HEK293 (cell line): ENCODE measurements around the gene CWF19L1.
"Not testable (repeated sequence)": the region's sequence is repeated elsewhere in the genome, so short reads cannot be mapped to it uniquely, and the experiment has no call there.

ENCODE experiments used
- CTCF ChIA-PET: fragments of 350-600 bp; formaldehyde crosslinking; extraction: SDS; loops from one replicate; lab custom pipeline; 2021; ENCODE audit warnings: antibody characterized with exemption; lab: Yijun Ruan, JAX
- POLR2A ChIA-PET: fragments of 300-600 bp; formaldehyde crosslinking; extraction: SDS; loops from one replicate; lab custom pipeline; 2020; ENCODE audit warnings: antibody characterized with exemption, inconsistent platforms; lab: Yijun Ruan, JAX
- H3K27ac ChIP-seq: fragments of 200-500 bp; sonication (Bioruptor generic); 2 replicates; pipeline ENCODE4 v1.5.1; 2014; ENCODE audit warnings: low read depth, low read length, control low read depth, inconsistent platforms; ENCODE audit errors: extremely low read depth
- H3K36me3 ChIP-seq, 2 experiments: fragments of 200-500 bp in 1 of 2; sonication (Bioruptor generic) in 1 of 2; 1 replicate in 1 of 2; 2 replicates in 1 of 2; pipeline ENCODE4 v1.5.1; 2014 to 2017; ENCODE audit warnings: inconsistent platforms in 2 of 2, low read length in 2 of 2; ENCODE audit not compliant: control insufficient read depth in 2 of 2, insufficient read depth in 1 of 2
- H3K4me1 ChIP-seq: fragments of 200-500 bp; sonication (Bioruptor generic); 2 replicates; pipeline ENCODE4 v1.5.1; 2014; ENCODE audit warnings: mild to moderate bottlenecking, low read length, inconsistent platforms; ENCODE audit not compliant: control insufficient read depth, insufficient read depth
- H3K4me3 ChIP-seq: 2 replicates; pipeline ENCODE4 v1.5.1; 2011; ENCODE audit warnings: low read depth, mild to moderate bottlenecking, control low read depth, low read length, moderate library complexity
- H3K9me3 ChIP-seq: fragments of 200-500 bp; sonication (Bioruptor generic); 2 replicates; pipeline ENCODE4 v1.5.1; 2014; ENCODE audit warnings: low read depth, low read length, inconsistent platforms; ENCODE audit not compliant: control insufficient read depth, insufficient read depth
- ELK4 ChIP-seq: IDR thresholded peaks from 2 replicates; pipeline ENCODE4 v1.6.1; 2011; ENCODE audit warnings: mild to moderate bottlenecking, low read depth, low read length, borderline replicate concordance
- GFI1B ChIP-seq: fragments of 450-650 bp; formaldehyde crosslinking; IDR thresholded peaks from 2 replicates; pipeline ENCODE4 v1.5.1; 2016; ENCODE audit warnings: missing biosample characterization, missing genetic modification characterization
- PRDM4 ChIP-seq: fragments of 450-650 bp; formaldehyde crosslinking; IDR thresholded peaks from 2 replicates; pipeline ENCODE4 v1.5.1; 2017; ENCODE audit warnings: missing biosample characterization, missing genetic modification characterization
- REST ChIP-seq: fragments of 450-650 bp; formaldehyde crosslinking; IDR thresholded peaks from 2 replicates; pipeline ENCODE4 v1.5.1; 2016; ENCODE audit warnings: missing biosample characterization, missing genetic modification characterization
- ZFP37 ChIP-seq: fragments of 450-650 bp; formaldehyde crosslinking; IDR thresholded peaks from 2 replicates; pipeline ENCODE4 v1.5.1; 2016; ENCODE audit warnings: missing biosample characterization, missing genetic modification characterization
- ZFP41 ChIP-seq: fragments of 450-650 bp; formaldehyde crosslinking; IDR thresholded peaks from 2 replicates; pipeline ENCODE4 v1.5.1; 2016; ENCODE audit warnings: missing biosample characterization, missing genetic modification characterization, borderline replicate concordance
- ZNF26 ChIP-seq: fragments of 450-650 bp; formaldehyde crosslinking; IDR thresholded peaks from 2 replicates; pipeline ENCODE4 v1.5.1; 2016; ENCODE audit warnings: missing biosample characterization, missing genetic modification characterization
- ZNF610 ChIP-seq: fragments of 450-650 bp; formaldehyde crosslinking; IDR thresholded peaks from 2 replicates; pipeline ENCODE4 v1.5.1; 2016; ENCODE audit warnings: missing biosample characterization, missing genetic modification characterization, borderline replicate concordance
- ZSCAN23 ChIP-seq: fragments of 450-650 bp; formaldehyde crosslinking; IDR thresholded peaks from 2 replicates; pipeline ENCODE4 v1.5.1; 2016; ENCODE audit warnings: missing biosample characterization, missing genetic modification characterization
- ZSCAN30 ChIP-seq: fragments of 450-650 bp; IDR thresholded peaks from 2 replicates; pipeline ENCODE4 v1.5.1; 2018; ENCODE audit warnings: missing biosample characterization, mild to moderate bottlenecking, missing genetic modification characterization, moderate library complexity

Gene CWF19L1

GRCh38 chr10:100301123-100301522 lies 33.7 kb upstream of the CWF19L1 start:
- H3K4me1 ChIP-seq, POLR2A ChIA-PET, H3K36me3 ChIP-seq, H3K9me3 ChIP-seq, H3K27ac ChIP-seq, H3K4me3 ChIP-seq: not testable (repeated sequence)
- CTCF ChIA-PET: interaction anchor here (1.4 kb wide), 1 partner anchor 9 kb away, joined by 4 read pairs; no protein-coding TSS in a partner anchor

GRCh38 chr10:100297242-100297641 lies 29.8 kb upstream of the CWF19L1 start:
- TF ChIP-seq ELK4: no peak
- TF ChIP-seq ZSCAN23 (tag by site-specific recombination): no peak
- TF ChIP-seq PRDM4: no peak
- no peak for TF ChIP-seq ZNF26
- TF ChIP-seq REST: peak; percentile 73
- TF ChIP-seq, all 188 proteins: peak for 1
- Histone ChIP-seq H3K27ac (no peak overlapping the region), H3K9me3 (no peaks in the 10 kb centered on the region), H3K4me1 (no peaks in the 10 kb centered on the region), H3K4me3 (no peak overlapping the region), H3K36me3 (no peaks in the 10 kb centered on the region)
- CTCF ChIA-PET: interaction anchor here (0.7 kb wide), 1 partner anchor 226 kb away, joined by 5 read pairs; no protein-coding TSS in a partner anchor
- POLR2A ChIA-PET: no interaction called here

GRCh38 chr10:100293066-100293465 lies 25.6 kb upstream of the CWF19L1 start:
- no peaks in the 10 kb centered on the region for H3K4me1 ChIP-seq
- CTCF ChIA-PET: interaction anchor here (0.6 kb wide), 2 partner anchors 38 to 215 kb away, joined by 4 read pairs; no protein-coding TSS in a partner anchor
- TF ChIP-seq ZNF610 (tag by site-specific recombination): no peak
- no peak for TF ChIP-seq ZFP37
- no peak for TF ChIP-seq ZSCAN30 (tag by site-specific recombination)
- TF ChIP-seq ZFP41: no peak
- no peak for TF ChIP-seq GFI1B (tag by site-specific recombination)
- TF ChIP-seq, all 188 proteins: peak for 0
- Histone ChIP-seq H3K4me3 (no peak overlapping the region), H3K9me3 (no peaks in the 10 kb centered on the region), H3K27ac (no peak overlapping the region), H3K36me3 (no peaks in the 10 kb centered on the region)
- POLR2A ChIA-PET: no interaction called here

GRCh38 chr10:100292300-100292699 lies 24.9 kb upstream of the CWF19L1 start:
- H3K9me3 ChIP-seq, POLR2A ChIA-PET, H3K36me3 ChIP-seq, H3K27ac ChIP-seq, H3K4me1 ChIP-seq, H3K4me3 ChIP-seq: not testable (repeated sequence)
- CTCF ChIA-PET: interaction anchor here (0.6 to 1.8 kb wide), 4 partner anchors 9 to 447 kb away, joined by 3 to 5 read pairs (median 4); no protein-coding TSS in a partner anchor
